Measurements from ENCODE around the gene CENPP.

- TF ChIP-seq CTCF (IDR thresholded peaks at IDR 0.05; ENCODE audit: insufficient read depth, low read length, poor library complexity, severe bottlenecking) (no peak), EZH2phosphoT487 (conservative IDR thresholded peaks at IDR 0.05; ENCODE audit: low read length) (no peak)
These were observed 292.3 kb downstream of the CENPP start for GRCh38 chr9:92617951-92618510.
